Fibroblast of pulmonary artery (primary cell): ENCODE data around the gene BTBD8.

ENCODE experiments used
- DNase-seq: peaks from one replicate; pipeline ENCODE4 v3.0.0-alpha.2; 2010; ENCODE audit warnings: low read depth
- H3K4me3 ChIP-seq: replicated peaks from 2 replicates; pipeline ENCODE4 v1.5.1; 2011; ENCODE audit warnings: low read depth, mild to moderate bottlenecking, control low read depth, low read length, moderate library complexity
- CTCF ChIP-seq: IDR thresholded peaks from 2 replicates; pipeline ENCODE4 v1.5.1; 2011; ENCODE audit warnings: mild to moderate bottlenecking, control low read depth, low read length, inconsistent platforms; ENCODE audit errors: missing control alignments

Gene BTBD8

GRCh38 chr1:92136341-92136740 lies 56.2 kb downstream of the BTBD8 start:
- TF ChIP-seq CTCF = no peak
- peak; percentile 14 for DNase-seq
- no peak overlapping the region for H3K4me3 ChIP-seq

GRCh38 chr1:92154934-92155333 lies 74.8 kb downstream of the BTBD8 start:
- TF ChIP-seq CTCF = no peak
- DNase-seq = no peak
- no peak overlapping the region for H3K4me3 ChIP-seq

GRCh38 chr1:92159593-92159992 lies 79.4 kb downstream of the BTBD8 start:
- DNase-seq = no peak
- TF ChIP-seq CTCF = no peak
- no peak overlapping the region for H3K4me3 ChIP-seq

GRCh38 chr1:92165389-92165788 lies 85.2 kb downstream of the BTBD8 start:
- TF ChIP-seq CTCF = no peak
- no peak for DNase-seq
- no peak overlapping the region for H3K4me3 ChIP-seq

GRCh38 chr1:92167151-92167550 lies 87.0 kb downstream of the BTBD8 start:
- TF ChIP-seq CTCF = no peak

GRCh38 chr1:92168657-92169056 lies 88.5 kb downstream of the BTBD8 start:
- no peak for TF ChIP-seq CTCF
- no peak overlapping the region for H3K4me3 ChIP-seq

More at GRCh38 chr1:92167151-92167550, 87.0 kb downstream of the BTBD8 start:
- no peak for DNase-seq
- no peak overlapping the region for H3K4me3 ChIP-seq

GRCh38 chr1:92169214-92170005 lies 89.3 kb downstream of the BTBD8 start:
- no peak for DNase-seq
- no peak for TF ChIP-seq CTCF
- no peak overlapping the region for H3K4me3 ChIP-seq

More at GRCh38 chr1:92168657-92169056, 88.5 kb downstream of the BTBD8 start:
- no peak for DNase-seq
